Activated CD8-positive, alpha-beta memory T cell treated with anti-CD3 and anti-CD28 coated beads, Interleukin-2, amount 50 U/mL, for 48 hours (primary cell): ENCODE results near the gene ACRV1.

Experiments
- DNase-seq: peaks from one replicate; pipeline ENCODE4 v3.0.0-alpha.2; 2020

ACRV1 gene

GRCh38 chr11:125645871-125646270 lies 34.8 kb downstream of the ACRV1 start:
- no peak for DNase-seq

GRCh38 chr11:125638315-125638714 lies 42.3 kb downstream of the ACRV1 start:
- no peak for DNase-seq

GRCh38 chr11:125637840-125638239 lies 42.8 kb downstream of the ACRV1 start:
- no peak for DNase-seq

- no peak for DNase-seq
Measured at GRCh38 chr11:125627236-125627910, 53.3 kb downstream of the ACRV1 start.

- peak; percentile 53 for DNase-seq
Measured at GRCh38 chr11:125626288-125626950, 54.2 kb downstream of the ACRV1 start.

GRCh38 chr11:125625630-125626287 lies 54.9 kb downstream of the ACRV1 start:
- peak; percentile 95 for DNase-seq

- DNase-seq = no peak
Measured at GRCh38 chr11:125625225-125625629, 55.4 kb downstream of the ACRV1 start.

GRCh38 chr11:125624756-125625213 lies 55.9 kb downstream of the ACRV1 start, which contains the start of gene CHEK1:
Gene CHEK1, plus strand, starts transcription at chr11:125625163. Its CDS starts 1,606 bp downstream, at chr11:125626769.
- DNase-seq = no peak

- DNase-seq = no peak
Measured at GRCh38 chr11:125623064-125623463, 57.6 kb downstream of the ACRV1 start.

GRCh38 chr11:125621995-125622394 lies 58.7 kb downstream of the ACRV1 start:
- no peak for DNase-seq
